Calu3 (cell line): ENCODE measurements around the gene PRR27. TPM values are rescaled to one million over a fixed set of nuclear protein-coding genes. Genes with fewer than 3 reads are reported as not detected.

Experiments used
- BruUV-seq: library from RNA; stranded (reverse); fragments of 400-500 nt; replicated peaks from 2 replicates; lab custom pipeline; 2021; lab: Mats Ljungman, UMichigan
- CTCF ChIA-PET: fragments of 300-600 bp; sonication (Branson Sonifier 250); formaldehyde crosslinking; loops from one replicate; lab custom pipeline; 2022; ENCODE audit warnings: antibody characterized with exemption; lab: Charles Lee
- DNase-seq: peaks from one replicate; pipeline ENCODE4 v3.0.0; 2022
- H3K27ac Mint-ChIP-seq: one replicate; pipeline ENCODE4 v1.8.0; 2022; ENCODE audit warnings: mixed read lengths; ENCODE audit not compliant: unreplicated experiment
- H3K27me3 Mint-ChIP-seq: one replicate; pipeline ENCODE4 v1.8.0; 2022; ENCODE audit warnings: mixed read lengths; ENCODE audit not compliant: unreplicated experiment
- H3K36me3 Mint-ChIP-seq: one replicate; pipeline ENCODE4 v1.8.0; 2022; ENCODE audit warnings: mild to moderate bottlenecking, moderate library complexity, mixed read lengths; ENCODE audit not compliant: insufficient read depth, unreplicated experiment
- H3K4me1 Mint-ChIP-seq: one replicate; pipeline ENCODE4 v1.8.0; 2022; ENCODE audit warnings: mild to moderate bottlenecking, low read depth, mixed read lengths; ENCODE audit not compliant: unreplicated experiment
- H3K4me3 Mint-ChIP-seq: one replicate; pipeline ENCODE4 v1.8.0; 2022; ENCODE audit warnings: mild to moderate bottlenecking, low read depth, moderate library complexity, mixed read lengths; ENCODE audit not compliant: unreplicated experiment
- H3K9me3 Mint-ChIP-seq: one replicate; pipeline ENCODE4 v1.8.0; 2022; ENCODE audit warnings: low read depth, mixed read lengths; ENCODE audit not compliant: unreplicated experiment
- CTCF ChIP-seq: fragments of 200-600 bp; IDR thresholded peaks from one replicate; pipeline ENCODE4 v1.8.0; 2022; ENCODE audit warnings: antibody characterized with exemption; ENCODE audit not compliant: unreplicated experiment
- intact Hi-C: fragments of 100-400 bp; cut with micrococcal nuclease; formaldehyde crosslinking; loops from one replicate; pipeline ENCODE4 v1.10.0; 2022; ENCODE audit not compliant: unreplicated experiment
- total RNA-seq: library from RNA; stranded (reverse); gene quantifications from 2 replicates; pipeline ENCODE4 v1.2.3, GENCODE V29; 2022

PRR27 gene
- total RNA-seq, 1 experiment from 2014 or later: not detected

- no TSS peak for BruUV-seq
- no peaks in the 10 kb centered on the region for H3K9me3 Mint-ChIP-seq
- no peak overlapping the region for H3K4me3 Mint-ChIP-seq
- H3K36me3 Mint-ChIP-seq: no peaks in the 10 kb centered on the region
- no peaks in the 10 kb centered on the region for H3K4me1 Mint-ChIP-seq
- H3K27ac Mint-ChIP-seq: no peak overlapping the region
- no peak for TF ChIP-seq CTCF
- CTCF ChIA-PET: no interaction called here
- no peak for DNase-seq
- intact Hi-C loops: no loop called here
- H3K27me3 Mint-ChIP-seq: no peaks in the 10 kb centered on the region
These were observed 1.9 kb upstream of the PRR27 start for GRCh38 chr4:70152088-70152487.

DNA sequence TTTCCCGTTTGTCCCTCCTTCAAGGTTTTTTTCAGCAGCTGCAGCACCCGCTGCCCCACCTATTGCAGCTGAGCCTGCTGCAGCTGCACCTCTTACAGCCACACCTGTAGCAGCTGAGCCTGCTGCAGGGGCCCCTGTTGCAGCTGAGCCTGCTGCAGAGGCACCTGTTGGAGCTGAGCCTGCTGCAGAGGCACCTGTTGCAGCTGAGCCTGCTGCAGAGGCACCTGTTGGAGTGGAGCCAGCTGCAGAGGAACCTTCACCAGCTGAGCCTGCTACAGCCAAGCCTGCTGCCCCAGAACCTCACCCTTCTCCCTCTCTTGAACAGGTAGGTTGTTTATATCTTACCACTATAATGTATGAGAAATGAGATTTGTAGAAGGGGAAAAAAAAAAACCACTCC, 4.5 kb downstream of the PRR27 start:
- Mint-ChIP-seq H3K4me1 (peaks cover 5% of the 10 kb centered on the region), H3K4me3 (no peak overlapping the region), H3K27me3 (no peaks in the 10 kb centered on the region), H3K27ac (no peak overlapping the region), H3K9me3 (no peaks in the 10 kb centered on the region), H3K36me3 (no peaks in the 10 kb centered on the region)
- CTCF ChIA-PET: no interaction called here
- BruUV-seq: no TSS peak
- DNase-seq: no peak
- intact Hi-C loops: no loop called here
- TF ChIP-seq CTCF: no peak

GRCh38 chr4:70177090-70177489, 23.1 kb downstream of the PRR27 start:
- Mint-ChIP-seq H3K4me3 (no peak overlapping the region), H3K4me1 (peaks cover 12% of the 10 kb centered on the region), H3K9me3 (peaks cover 2% of the 10 kb centered on the region), H3K36me3 (no peaks in the 10 kb centered on the region), H3K27me3 (no peaks in the 10 kb centered on the region), H3K27ac (no peak overlapping the region)
- no TSS peak for BruUV-seq
- DNase-seq: no peak
- TF ChIP-seq CTCF: no peak
- CTCF ChIA-PET: no interaction called here
- intact Hi-C loops: no loop called here

- intact Hi-C loops: no loop called here
These were observed 24.1 kb downstream of the PRR27 start for GRCh38 chr4:70178075-70178660.

More at GRCh38 chr4:70178075-70178660, 24.1 kb downstream of the PRR27 start:
- peaks cover 22% of the 10 kb centered on the region for H3K4me1 Mint-ChIP-seq
- no peaks in the 10 kb centered on the region for H3K27me3 Mint-ChIP-seq
- H3K27ac Mint-ChIP-seq: no peak overlapping the region
- TF ChIP-seq CTCF: no peak
- CTCF ChIA-PET: no interaction called here
- no peak for DNase-seq
- H3K4me3 Mint-ChIP-seq: no peak overlapping the region
- no TSS peak for BruUV-seq
- peaks cover 6% of the 10 kb centered on the region for H3K36me3 Mint-ChIP-seq
- H3K9me3 Mint-ChIP-seq: peaks cover 2% of the 10 kb centered on the region
